ENCODE data around the gene SPARCL1. TPM values are rescaled to one million over a fixed set of nuclear protein-coding genes. Genes with fewer than 3 reads are reported as not detected.
"Not testable (repeated sequence)": the region's sequence is repeated elsewhere in the genome, so short reads cannot be mapped to it uniquely, and the experiment has no call there.

Gene SPARCL1
- total RNA-seq, 2 experiments from 2014 or later, result not detected

DNA sequence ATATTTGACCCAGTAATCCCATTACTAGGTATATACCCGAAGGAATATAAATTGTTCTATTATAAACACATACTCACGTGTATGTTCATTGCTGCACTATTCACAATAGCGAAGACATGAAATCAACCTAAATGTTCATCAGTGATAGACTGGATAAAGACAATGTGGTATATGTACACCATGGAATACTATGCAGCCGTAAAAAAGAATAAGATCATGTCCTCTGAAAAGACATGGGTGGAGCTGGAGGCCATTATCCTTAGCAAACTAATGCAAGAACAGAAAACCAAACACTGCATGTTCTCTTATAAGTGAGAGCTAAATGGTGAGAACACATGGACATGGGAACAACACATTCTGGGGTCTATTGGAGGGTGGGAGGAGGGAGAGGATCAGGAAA lies 70.3 kb downstream of the SPARCL1 start:
- H3K27me3 Mint-ChIP-seq, result no peaks in the 10 kb centered on the region
- POLR2A ChIA-PET, result no interaction called here
- no peak overlapping the region for H3K4me3 Mint-ChIP-seq
- intact Hi-C loops (cut with DNase I, micrococcal nuclease), result no loop called here
- H3K36me3 Mint-ChIP-seq (ENCODE audit: low read depth), result peaks cover 60% of the 10 kb centered on the region
- TF ChIP-seq, protein P1, sequence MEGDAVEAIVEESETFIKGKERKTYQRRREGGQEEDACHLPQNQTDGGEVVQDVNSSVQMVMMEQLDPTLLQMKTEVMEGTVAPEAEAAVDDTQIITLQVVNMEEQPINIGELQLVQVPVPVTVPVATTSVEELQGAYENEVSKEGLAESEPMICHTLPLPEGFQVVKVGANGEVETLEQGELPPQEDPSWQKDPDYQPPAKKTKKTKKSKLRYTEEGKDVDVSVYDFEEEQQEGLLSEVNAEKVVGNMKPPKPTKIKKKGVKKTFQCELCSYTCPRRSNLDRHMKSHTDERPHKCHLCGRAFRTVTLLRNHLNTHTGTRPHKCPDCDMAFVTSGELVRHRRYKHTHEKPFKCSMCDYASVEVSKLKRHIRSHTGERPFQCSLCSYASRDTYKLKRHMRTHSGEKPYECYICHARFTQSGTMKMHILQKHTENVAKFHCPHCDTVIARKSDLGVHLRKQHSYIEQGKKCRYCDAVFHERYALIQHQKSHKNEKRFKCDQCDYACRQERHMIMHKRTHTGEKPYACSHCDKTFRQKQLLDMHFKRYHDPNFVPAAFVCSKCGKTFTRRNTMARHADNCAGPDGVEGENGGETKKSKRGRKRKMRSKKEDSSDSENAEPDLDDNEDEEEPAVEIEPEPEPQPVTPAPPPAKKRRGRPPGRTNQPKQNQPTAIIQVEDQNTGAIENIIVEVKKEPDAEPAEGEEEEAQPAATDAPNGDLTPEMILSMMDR (IDR thresholded peaks at IDR 0.05), result no peak
- Histone ChIP-seq H3K4me1 (ENCODE audit: insufficient read depth, low read length) (no peaks in the 10 kb centered on the region), H3K36me3 (ENCODE audit: insufficient read depth, low read length) (peaks cover 28% of the 10 kb centered on the region), H3K9me3 (ENCODE audit: control insufficient read depth in 1 of 2, insufficient read depth in 1 of 2, low read length in 2 of 2) (no peaks in the 10 kb centered on the region), H3K4me3 (ENCODE audit: low read length) (no peak overlapping the region), H3K27me3 (ENCODE audit: control insufficient read depth in 1 of 2, insufficient read depth in 2 of 2, low read length in 2 of 2) (no peaks in the 10 kb centered on the region), H3K27ac (ENCODE audit: low read depth in 1 of 2, low read length in 2 of 2) (no peak overlapping the region)
- CTCF ChIA-PET, result interaction anchor here (1.7 kb wide), 1 partner anchor 83 kb away, joined by 9 read pairs; no protein-coding TSS in a partner anchor
- DNase-seq (no peak), ATAC-seq (ENCODE audit: poor library complexity) (no peak)
- H3K27ac Mint-ChIP-seq, result no peak overlapping the region
- no peaks in the 10 kb centered on the region for H3K9me3 Mint-ChIP-seq
- H3K4me1 Mint-ChIP-seq (ENCODE audit: low read depth), result no peaks in the 10 kb centered on the region

DNA sequence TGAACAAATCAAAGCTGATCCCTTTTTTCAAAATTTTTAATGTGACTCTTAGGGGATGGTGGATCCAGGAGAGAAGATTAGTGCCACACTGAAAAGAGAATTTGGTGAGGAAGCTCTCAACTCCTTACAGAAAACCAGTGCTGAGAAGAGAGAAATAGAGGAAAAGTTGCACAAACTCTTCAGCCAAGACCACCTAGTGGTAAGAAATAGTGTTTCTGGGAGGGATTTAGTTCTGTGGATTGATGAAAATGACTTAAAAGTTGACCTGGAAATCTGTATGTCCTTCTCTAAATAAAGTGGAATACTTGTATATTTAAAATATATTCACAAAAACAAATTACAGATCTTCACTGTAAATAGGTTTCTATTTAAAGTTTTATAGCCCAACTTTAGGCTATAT lies 77.6 kb downstream of the SPARCL1 start:
- no peak overlapping the region for H3K4me3 ChIP-seq (ENCODE audit: low read length)
- H3K27me3 Mint-ChIP-seq, result no peaks in the 10 kb centered on the region
- H3K27ac Mint-ChIP-seq, result no peak overlapping the region
- CTCF ChIA-PET, result no interaction called here
- H3K27ac ChIP-seq (ENCODE audit: low read depth in 1 of 2, low read length in 2 of 2), result no peak overlapping the region
- no peaks in the 10 kb centered on the region for H3K9me3 ChIP-seq (ENCODE audit: control insufficient read depth in 1 of 2, insufficient read depth in 1 of 2, low read length in 2 of 2)
- H3K27me3 ChIP-seq (ENCODE audit: control insufficient read depth in 1 of 2, insufficient read depth in 2 of 2, low read length in 2 of 2), result no peaks in the 10 kb centered on the region
- no peaks in the 10 kb centered on the region for H3K4me1 Mint-ChIP-seq (ENCODE audit: low read depth)
- peaks cover 37% of the 10 kb centered on the region for H3K36me3 ChIP-seq (ENCODE audit: insufficient read depth, low read length)
- POLR2A ChIA-PET, result no interaction called here
- DNase-seq, result no peak
- H3K9me3 Mint-ChIP-seq, result no peaks in the 10 kb centered on the region
- TF ChIP-seq, protein P1 (IDR thresholded peaks at IDR 0.05), result no peak
- no peak for ATAC-seq (ENCODE audit: poor library complexity)
- no peak overlapping the region for H3K4me3 Mint-ChIP-seq
- H3K36me3 Mint-ChIP-seq (ENCODE audit: low read depth), result peaks cover 69% of the 10 kb centered on the region
- no peaks in the 10 kb centered on the region for H3K4me1 ChIP-seq (ENCODE audit: insufficient read depth, low read length)
- intact Hi-C loops (cut with DNase I, micrococcal nuclease), result no loop called here

DNA sequence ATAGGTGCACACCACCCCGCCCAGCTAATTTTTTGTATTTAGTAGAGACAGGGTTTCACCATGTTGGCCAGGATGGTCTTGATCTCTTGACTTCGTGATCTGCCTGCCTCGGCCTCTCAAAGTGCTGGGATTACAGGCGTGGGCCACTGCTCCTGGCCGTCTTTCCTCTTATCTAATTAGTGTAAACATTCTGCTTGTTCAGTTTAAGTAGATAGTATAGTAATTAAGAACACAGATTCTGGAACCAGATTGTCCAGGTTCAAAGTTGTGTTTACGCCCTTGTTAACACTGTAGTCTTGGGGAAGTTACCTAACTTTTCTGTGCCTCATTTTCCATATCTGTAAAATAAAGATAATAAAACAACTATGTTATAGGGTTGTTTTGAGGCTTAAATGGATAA lies 82.8 kb downstream of the SPARCL1 start:
- intact Hi-C loops (cut with DNase I, micrococcal nuclease); H3K27me3 ChIP-seq (ENCODE audit: control insufficient read depth in 1 of 2, insufficient read depth in 2 of 2, low read length in 2 of 2); H3K4me3 ChIP-seq (ENCODE audit: low read length); H3K27ac ChIP-seq (ENCODE audit: low read depth in 1 of 2, low read length in 2 of 2); H3K27me3 Mint-ChIP-seq; DNase-seq; H3K4me1 ChIP-seq (ENCODE audit: insufficient read depth, low read length); POLR2A ChIA-PET; H3K4me1 Mint-ChIP-seq (ENCODE audit: low read depth); H3K4me3 Mint-ChIP-seq; H3K9me3 ChIP-seq (ENCODE audit: control insufficient read depth in 1 of 2, insufficient read depth in 1 of 2, low read length in 2 of 2); H3K9me3 Mint-ChIP-seq; ATAC-seq (ENCODE audit: poor library complexity); H3K27ac Mint-ChIP-seq: not testable (repeated sequence)
- CTCF ChIA-PET, result interaction anchor here (0.7 to 0.8 kb wide), 2 partner anchors 70 to 923 kb away, joined by 3 read pairs; no protein-coding TSS in a partner anchor
- peaks cover 51% of the 10 kb centered on the region for H3K36me3 ChIP-seq (ENCODE audit: insufficient read depth, low read length)
- peaks cover 72% of the 10 kb centered on the region for H3K36me3 Mint-ChIP-seq (ENCODE audit: low read depth)

DNA sequence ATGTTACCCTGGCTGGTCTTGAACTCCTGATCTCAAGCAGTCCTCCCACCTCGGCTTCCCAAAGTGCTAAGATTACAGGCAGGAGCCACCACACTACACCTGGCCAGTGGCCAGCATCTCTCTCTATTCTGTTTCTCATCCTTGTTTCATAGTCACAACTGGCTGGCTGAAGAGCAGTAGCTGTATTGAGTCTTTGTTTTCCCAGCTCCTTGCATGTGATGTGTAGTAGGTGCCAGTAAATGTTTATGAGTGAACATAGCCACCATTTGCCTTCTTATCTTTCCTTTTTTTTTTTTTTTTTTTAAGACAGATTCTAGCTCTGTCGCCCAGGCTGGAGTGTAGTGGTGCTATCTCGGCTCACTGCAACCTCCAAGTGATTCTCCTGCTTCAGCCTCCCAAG lies 83.2 kb downstream of the SPARCL1 start:
- Mint-ChIP-seq H3K9me3 (no peaks in the 10 kb centered on the region), H3K27ac (no peak overlapping the region), H3K36me3 (ENCODE audit: low read depth) (peaks cover 70% of the 10 kb centered on the region), H3K4me1 (ENCODE audit: low read depth) (no peaks in the 10 kb centered on the region), H3K4me3 (no peak overlapping the region), H3K27me3 (no peaks in the 10 kb centered on the region)
- Histone ChIP-seq H3K36me3 (ENCODE audit: insufficient read depth, low read length) (peaks cover 47% of the 10 kb centered on the region), H3K4me1 (ENCODE audit: insufficient read depth, low read length) (no peaks in the 10 kb centered on the region), H3K27me3 (ENCODE audit: control insufficient read depth in 1 of 2, insufficient read depth in 2 of 2, low read length in 2 of 2) (no peaks in the 10 kb centered on the region), H3K27ac (ENCODE audit: low read depth in 1 of 2, low read length in 2 of 2) (no peak overlapping the region), H3K4me3 (ENCODE audit: low read length) (no peak overlapping the region), H3K9me3 (ENCODE audit: control insufficient read depth in 1 of 2, insufficient read depth in 1 of 2, low read length in 2 of 2) (no peaks in the 10 kb centered on the region)
- TF ChIP-seq, protein P1 (IDR thresholded peaks at IDR 0.05), result no peak
- DNase-seq (no peak), ATAC-seq (ENCODE audit: poor library complexity) (no peak)
- intact Hi-C loops (cut with DNase I, micrococcal nuclease), result no loop called here
- CTCF ChIA-PET, result interaction anchor here (0.7 to 0.8 kb wide), 2 partner anchors 70 to 923 kb away, joined by 3 read pairs; no protein-coding TSS in a partner anchor
- POLR2A ChIA-PET, result no interaction called here
